DOHH2 (cell line): Measurements from ENCODE around the gene PTPRT.

Experiments used
- H3F3A ChIP-seq: fragments of 200-600 bp; sonication (generic), shearing (Covaris generic); 2 replicates; pipeline ENCODE4 v1.6.0; 2016; ENCODE audit warnings: antibody characterized with exemption, mild to moderate bottlenecking; ENCODE audit not compliant: control insufficient read depth, insufficient read depth
- H3K27ac ChIP-seq: fragments of 200-600 bp; sonication (generic); 2 replicates; pipeline ENCODE4 v1.5.1; 2014; ENCODE audit warnings: low read depth, mild to moderate bottlenecking, low read length, moderate library complexity
- H3K27me3 ChIP-seq: fragments of 200-600 bp; sonication (generic); 2 replicates; pipeline ENCODE4 v1.6.1; 2014; ENCODE audit warnings: mild to moderate bottlenecking, low read length, mixed read lengths; ENCODE audit not compliant: control insufficient read depth
- H3K36me3 ChIP-seq: fragments of 200-600 bp; sonication (generic); 2 replicates; pipeline ENCODE4 v1.6.1; 2014; ENCODE audit warnings: mild to moderate bottlenecking, low read length, moderate library complexity, mixed read lengths; ENCODE audit not compliant: control insufficient read depth
- H3K4me1 ChIP-seq: fragments of 200-600 bp; sonication (generic); 2 replicates; pipeline ENCODE4 v1.6.1; 2014; ENCODE audit warnings: mild to moderate bottlenecking, low read length, mixed read lengths; ENCODE audit not compliant: control insufficient read depth
- H3K4me2 ChIP-seq: fragments of 200-600 bp; sonication (generic); 2 replicates; pipeline ENCODE4 v1.6.0; 2014; ENCODE audit warnings: mild to moderate bottlenecking, low read length, moderate library complexity
- H3K4me3 ChIP-seq: fragments of 200-600 bp; sonication (generic); 2 replicates; pipeline ENCODE4 v1.5.1; 2014; ENCODE audit warnings: mild to moderate bottlenecking, low read length, mixed read lengths
- H3K79me2 ChIP-seq: fragments of 200-600 bp; sonication (generic); 2 replicates; pipeline ENCODE4 v1.6.1; 2014; ENCODE audit warnings: mild to moderate bottlenecking, low read length, mixed read lengths; ENCODE audit not compliant: control insufficient read depth
- H3K9me2 ChIP-seq: fragments of 200-600 bp; sonication (generic); replicated peaks from 2 replicates; pipeline ENCODE4 v1.6.1; 2014; ENCODE audit warnings: mild to moderate bottlenecking, low read length, mixed read lengths; ENCODE audit not compliant: control insufficient read depth
- H3K9me3 ChIP-seq: fragments of 200-600 bp; sonication (generic); 2 replicates; pipeline ENCODE4 v1.6.1; 2014; ENCODE audit warnings: antibody characterized with exemption, low read length, mixed read lengths; ENCODE audit not compliant: control insufficient read depth, insufficient read depth
- H4K20me1 ChIP-seq: fragments of 200-600 bp; sonication (generic); 2 replicates; pipeline ENCODE4 v1.6.0; 2014; ENCODE audit warnings: low read depth, mild to moderate bottlenecking, antibody characterized with exemption, low read length, moderate library complexity; ENCODE audit not compliant: control insufficient read depth, insufficient read depth
- EZH2phosphoT487 ChIP-seq: fragments of 200-600 bp; sonication (generic); IDR thresholded peaks from 2 replicates; pipeline ENCODE4 v1.6.1; 2017; ENCODE audit warnings: borderline replicate concordance, mild to moderate bottlenecking, antibody characterized with exemption, low read length, moderate library complexity, mixed read lengths
- TF ChIP-seq, protein P1 (sequence below): fragments of 200-600 bp; sonication (generic); IDR thresholded peaks from one replicate; pipeline ENCODE4 v1.5.1; 2014; ENCODE audit warnings: antibody characterized with exemption, mild to moderate bottlenecking, low read depth, low read length; ENCODE audit not compliant: poor library complexity, severe bottlenecking

Gene PTPRT

DNA sequence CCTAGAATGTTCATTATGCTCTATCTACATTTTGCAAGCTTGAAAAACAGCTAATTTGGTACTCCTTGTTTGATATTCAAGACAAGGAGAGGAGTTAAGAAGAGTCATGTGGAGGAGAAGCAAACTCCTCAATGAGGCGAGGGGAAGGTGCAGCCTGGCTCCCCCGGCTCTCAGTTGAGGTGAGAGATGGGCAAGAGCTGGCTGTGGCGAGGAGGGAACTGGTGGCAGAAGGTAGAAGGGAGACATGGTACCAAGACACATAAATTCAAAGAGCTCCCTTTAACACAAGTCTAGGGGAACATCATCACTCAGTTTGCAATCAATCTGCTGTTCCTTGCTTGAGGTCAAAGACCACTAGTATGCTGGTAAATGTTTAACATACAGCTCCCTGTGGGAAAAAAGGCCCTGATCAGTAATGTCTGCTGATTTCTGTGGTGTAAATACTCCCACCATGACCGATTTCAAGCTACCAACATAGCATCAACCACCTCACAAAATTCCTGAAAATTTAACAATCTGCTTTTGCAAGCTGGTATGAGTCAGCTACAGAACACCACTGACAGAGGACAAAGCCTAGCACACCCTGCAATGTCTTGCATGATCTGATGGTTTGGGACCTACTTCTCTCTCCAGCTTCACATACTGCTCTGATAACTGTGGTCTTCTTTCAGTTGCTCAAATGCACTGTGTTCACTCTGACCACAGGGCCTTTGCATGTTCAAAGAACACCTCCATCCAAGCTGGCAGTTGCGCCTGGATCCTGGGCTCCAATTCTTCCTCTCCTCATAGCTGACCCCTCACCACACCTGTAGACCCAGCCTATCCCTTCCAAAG lies 1055.2 kb downstream of the PTPRT start:
- no peak for TF ChIP-seq EZH2phosphoT487
- TF ChIP-seq, protein P1, sequence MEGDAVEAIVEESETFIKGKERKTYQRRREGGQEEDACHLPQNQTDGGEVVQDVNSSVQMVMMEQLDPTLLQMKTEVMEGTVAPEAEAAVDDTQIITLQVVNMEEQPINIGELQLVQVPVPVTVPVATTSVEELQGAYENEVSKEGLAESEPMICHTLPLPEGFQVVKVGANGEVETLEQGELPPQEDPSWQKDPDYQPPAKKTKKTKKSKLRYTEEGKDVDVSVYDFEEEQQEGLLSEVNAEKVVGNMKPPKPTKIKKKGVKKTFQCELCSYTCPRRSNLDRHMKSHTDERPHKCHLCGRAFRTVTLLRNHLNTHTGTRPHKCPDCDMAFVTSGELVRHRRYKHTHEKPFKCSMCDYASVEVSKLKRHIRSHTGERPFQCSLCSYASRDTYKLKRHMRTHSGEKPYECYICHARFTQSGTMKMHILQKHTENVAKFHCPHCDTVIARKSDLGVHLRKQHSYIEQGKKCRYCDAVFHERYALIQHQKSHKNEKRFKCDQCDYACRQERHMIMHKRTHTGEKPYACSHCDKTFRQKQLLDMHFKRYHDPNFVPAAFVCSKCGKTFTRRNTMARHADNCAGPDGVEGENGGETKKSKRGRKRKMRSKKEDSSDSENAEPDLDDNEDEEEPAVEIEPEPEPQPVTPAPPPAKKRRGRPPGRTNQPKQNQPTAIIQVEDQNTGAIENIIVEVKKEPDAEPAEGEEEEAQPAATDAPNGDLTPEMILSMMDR, result no peak
- Histone ChIP-seq H3K4me1 (no peaks in the 10 kb centered on the region), H3K27me3 (no peaks in the 10 kb centered on the region), H3K79me2 (no peaks in the 10 kb centered on the region), H3F3A (no peaks in the 10 kb centered on the region), H3K27ac (no peak overlapping the region), H3K4me2 (no peak overlapping the region), H3K9me3 (no peaks in the 10 kb centered on the region), H4K20me1 (no peaks in the 10 kb centered on the region), H3K36me3 (no peaks in the 10 kb centered on the region), H3K4me3 (no peak overlapping the region), H3K9me2 (no peaks in the 10 kb centered on the region)

DNA sequence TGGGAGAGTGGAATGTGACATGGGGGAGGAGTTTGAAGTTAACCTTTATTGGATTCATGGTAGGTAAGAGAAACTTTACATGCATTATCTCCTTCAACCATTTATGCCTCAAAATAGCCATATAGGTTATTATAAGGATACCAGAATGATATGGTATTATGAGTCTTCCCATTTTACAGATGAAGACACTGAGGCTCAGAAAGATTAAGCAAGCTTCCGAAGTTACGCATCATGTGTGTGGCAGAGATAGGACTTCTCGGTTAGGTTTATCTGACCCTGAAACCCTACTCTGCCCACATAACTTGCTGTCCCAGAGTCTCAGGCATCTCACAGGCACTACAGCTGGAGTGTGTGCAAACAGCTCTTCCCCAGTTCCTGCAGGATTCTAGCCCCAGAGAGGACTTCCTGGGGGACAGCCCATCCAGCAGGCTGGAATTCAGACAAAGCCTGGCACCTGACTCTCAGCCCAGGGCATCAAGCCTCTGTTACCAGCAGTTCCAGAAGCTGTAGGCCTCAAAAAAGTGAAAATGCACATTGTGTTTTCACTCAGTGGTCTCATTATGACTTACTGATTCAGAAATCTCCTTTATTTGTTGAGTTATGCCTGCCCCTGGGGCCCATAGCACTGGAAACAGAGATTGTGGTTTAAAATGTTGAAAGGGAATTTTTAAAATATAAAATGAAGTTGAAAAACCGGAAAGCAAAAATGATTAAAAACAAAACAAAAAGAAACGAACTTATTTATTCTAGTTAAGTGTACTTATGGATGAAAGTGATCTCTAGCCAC lies 1058.7 kb downstream of the PTPRT start:
- Histone ChIP-seq H3K9me3 (no peaks in the 10 kb centered on the region), H3F3A (no peaks in the 10 kb centered on the region), H3K4me3 (no peak overlapping the region), H3K4me1 (no peaks in the 10 kb centered on the region), H3K27me3 (no peaks in the 10 kb centered on the region), H3K27ac (no peak overlapping the region), H3K4me2 (no peak overlapping the region), H3K36me3 (no peaks in the 10 kb centered on the region), H3K9me2 (no peaks in the 10 kb centered on the region), H3K79me2 (no peaks in the 10 kb centered on the region), H4K20me1 (no peaks in the 10 kb centered on the region)
- TF ChIP-seq, protein P1, result no peak
- TF ChIP-seq EZH2phosphoT487, result no peak

DNA sequence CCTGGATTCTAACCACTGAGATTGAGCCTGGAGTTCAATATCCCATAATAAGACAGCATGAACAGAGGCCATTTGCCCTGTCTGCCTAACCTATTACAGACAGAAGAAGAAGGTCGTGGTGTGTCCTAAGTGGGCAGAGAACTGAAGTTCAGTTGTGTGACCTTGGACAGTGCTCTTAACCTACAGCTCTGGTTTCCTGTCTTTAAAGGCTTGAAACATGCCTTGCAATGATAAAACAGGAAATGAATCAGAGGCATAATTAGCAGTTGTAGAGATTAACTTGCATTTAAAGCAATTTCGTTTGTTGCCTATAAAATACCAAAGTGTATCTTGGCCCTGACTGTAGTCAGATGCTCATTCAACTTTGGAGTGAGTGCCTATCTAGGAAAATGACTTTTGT lies 1064.3 kb downstream of the PTPRT start:
- Histone ChIP-seq H3K79me2 (no peaks in the 10 kb centered on the region), H4K20me1 (no peaks in the 10 kb centered on the region), H3K4me1 (no peaks in the 10 kb centered on the region), H3K9me3 (no peaks in the 10 kb centered on the region), H3K9me2 (no peaks in the 10 kb centered on the region), H3K4me3 (no peak overlapping the region), H3K27ac (no peak overlapping the region), H3K36me3 (no peaks in the 10 kb centered on the region), H3K4me2 (no peak overlapping the region), H3K27me3 (no peaks in the 10 kb centered on the region), H3F3A (no peaks in the 10 kb centered on the region)
- TF ChIP-seq, protein P1, result no peak
- no peak for TF ChIP-seq EZH2phosphoT487
